ENCODE results near the gene MAP2K5.

DNA sequence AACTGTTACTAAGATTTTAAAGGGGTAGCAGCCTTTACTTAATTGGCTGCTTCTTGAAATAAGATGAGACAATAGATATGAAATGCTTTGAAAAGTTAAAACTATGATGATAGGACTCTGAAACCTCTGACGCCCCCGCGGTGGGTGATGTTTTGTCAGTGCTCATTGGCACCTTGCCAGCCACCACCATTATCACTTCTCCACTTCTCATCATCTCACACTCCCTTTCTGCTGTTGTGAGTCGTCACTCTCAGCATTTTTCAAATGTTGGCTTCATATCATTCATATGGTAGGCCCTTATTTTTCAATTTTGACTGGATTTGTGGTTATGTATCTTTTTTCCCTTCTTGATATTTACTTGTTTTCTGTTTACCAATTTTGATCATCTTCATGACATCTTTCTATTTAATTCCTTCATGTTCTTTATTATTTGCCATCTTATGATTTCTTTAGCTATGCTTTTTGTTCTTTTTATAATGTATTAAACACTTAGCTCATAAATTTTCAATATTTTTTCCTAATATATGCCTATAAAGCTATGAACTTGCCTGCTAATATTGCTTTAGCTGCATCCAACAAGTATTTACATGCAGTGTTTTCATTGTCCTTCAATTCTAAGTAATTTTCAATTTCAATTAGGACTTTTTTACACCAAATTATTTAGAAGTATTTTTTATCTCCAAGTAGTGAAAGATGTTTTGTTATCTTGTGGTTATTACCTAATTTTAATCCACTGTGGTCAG, 252.5 kb downstream of the MAP2K5 start:
- TF ChIP-seq, protein P1, sequence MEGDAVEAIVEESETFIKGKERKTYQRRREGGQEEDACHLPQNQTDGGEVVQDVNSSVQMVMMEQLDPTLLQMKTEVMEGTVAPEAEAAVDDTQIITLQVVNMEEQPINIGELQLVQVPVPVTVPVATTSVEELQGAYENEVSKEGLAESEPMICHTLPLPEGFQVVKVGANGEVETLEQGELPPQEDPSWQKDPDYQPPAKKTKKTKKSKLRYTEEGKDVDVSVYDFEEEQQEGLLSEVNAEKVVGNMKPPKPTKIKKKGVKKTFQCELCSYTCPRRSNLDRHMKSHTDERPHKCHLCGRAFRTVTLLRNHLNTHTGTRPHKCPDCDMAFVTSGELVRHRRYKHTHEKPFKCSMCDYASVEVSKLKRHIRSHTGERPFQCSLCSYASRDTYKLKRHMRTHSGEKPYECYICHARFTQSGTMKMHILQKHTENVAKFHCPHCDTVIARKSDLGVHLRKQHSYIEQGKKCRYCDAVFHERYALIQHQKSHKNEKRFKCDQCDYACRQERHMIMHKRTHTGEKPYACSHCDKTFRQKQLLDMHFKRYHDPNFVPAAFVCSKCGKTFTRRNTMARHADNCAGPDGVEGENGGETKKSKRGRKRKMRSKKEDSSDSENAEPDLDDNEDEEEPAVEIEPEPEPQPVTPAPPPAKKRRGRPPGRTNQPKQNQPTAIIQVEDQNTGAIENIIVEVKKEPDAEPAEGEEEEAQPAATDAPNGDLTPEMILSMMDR (conservative IDR thresholded peaks at IDR 0.05; ENCODE audit: low read length): no peak
- TF ChIP-seq EZH2phosphoT487 (IDR thresholded peaks at IDR 0.05; ENCODE audit: borderline replicate concordance): no peak
